Kidney (tissue), 14 donors: ENCODE results near the gene HIRA. TPM values are rescaled to one million over a fixed set of nuclear protein-coding genes. Genes with fewer than 3 reads are reported as not detected.

Source experiments
- DNase-seq, 5 donors: peaks; one replicate each; pipeline ENCODE4 v3.0.0-alpha.2; 2013 to 2020
- FAIRE-seq: peaks from 2 replicates; lab custom pipeline; 2012; peaks lifted over from hg19 to GRCh38; lab: Jason Lieb, UNC
- H3K27ac ChIP-seq, 2 donors: one replicate each; pipeline ENCODE4 v1.7.0; 2013; ENCODE audit warnings: low read depth in 2 of 2, low read length in 2 of 2, inconsistent platforms in 1 of 2
- H3K27me3 ChIP-seq: one replicate; pipeline ENCODE4 v1.7.1; 2013; ENCODE audit warnings: low read length, inconsistent platforms; ENCODE audit not compliant: control insufficient read depth, insufficient read depth
- H3K36me3 ChIP-seq, 3 donors: one replicate each; pipeline versions ENCODE4 v1.7.0 to v1.7.1; 2013; ENCODE audit warnings: low read length in 3 of 3, control low read depth in 1 of 3, inconsistent platforms in 1 of 3; ENCODE audit not compliant: insufficient read depth in 3 of 3, control insufficient read depth in 2 of 3
- H3K4me1 ChIP-seq, 3 donors: one replicate each; pipeline versions ENCODE4 v1.7.0 to v1.7.1; 2013; ENCODE audit warnings: low read length in 3 of 3, inconsistent platforms in 1 of 3, low read depth in 1 of 3; ENCODE audit not compliant: control insufficient read depth in 2 of 3, insufficient read depth in 2 of 3
- H3K4me3 ChIP-seq, 3 donors: one replicate each; pipeline versions ENCODE4 v1.7.0 to v1.8.1; 2013; ENCODE audit warnings: low read length in 3 of 3, control low read depth in 1 of 3, inconsistent platforms in 1 of 3
- H3K9ac ChIP-seq, 3 donors: one replicate each; pipeline versions ENCODE4 v1.7.0 to v1.7.1; 2013; ENCODE audit warnings: low read length in 3 of 3, control low read depth in 1 of 3, inconsistent platforms in 1 of 3
- H3K9me3 ChIP-seq, 3 donors: one replicate each; pipeline versions ENCODE4 v1.7.0 to v1.7.1; 2013; ENCODE audit warnings: low read length in 3 of 3, control low read depth in 1 of 3, inconsistent platforms in 1 of 3; ENCODE audit not compliant: control insufficient read depth in 2 of 3, insufficient read depth in 1 of 3
- intact Hi-C: fragments of 100-400 bp; cut with DNase I; formaldehyde crosslinking; loops from one replicate; pipeline ENCODE4 v1.11.1; 2022
- polyA plus RNA-seq: library from polyadenylated mRNA; stranded (reverse); fragments of 350-450 nt; fragmentation: Illumina TruSeq; extraction: RNeasy Lipid Tissue Mini Kit (QIAGEN cat#74804); gene quantifications from one replicate; pipeline ENCODE4 v1.2.3, GENCODE V29; 2014; ENCODE audit warnings: low read depth, low replicate concordance; ENCODE audit not compliant: insufficient read depth
- total RNA-seq: library from RNA; stranded (reverse); fragmentation: NEBNext Ultra II Directional; extraction: Animal tissue kit (Norgen Biotek cat#: 25700); gene quantifications from one replicate; pipeline ENCODE4 v1.2.1, GENCODE V29; 2021
- TF ChIP-seq, protein P1 (sequence below): IDR thresholded peaks from 3 replicates; pipeline ENCODE4 v1.5.1; 2012; ENCODE audit warnings: mild to moderate bottlenecking, moderate library complexity, borderline replicate concordance; ENCODE audit not compliant: insufficient read depth; ENCODE audit errors: extremely low read depth
- donor health status: control.
- donor health status: control.
- donor health status: control.
- donor health status: control.
- donor health status: control.
- donor health status: DM: yes; HTN: yes; CAD: no.
- donor health status: Normal renal cell carcinoma (clear cell type).

Gene HIRA
- total and polyA plus RNA-seq, 2 donors from 2014 or later: 18.5 to 26.8 TPM

DNA sequence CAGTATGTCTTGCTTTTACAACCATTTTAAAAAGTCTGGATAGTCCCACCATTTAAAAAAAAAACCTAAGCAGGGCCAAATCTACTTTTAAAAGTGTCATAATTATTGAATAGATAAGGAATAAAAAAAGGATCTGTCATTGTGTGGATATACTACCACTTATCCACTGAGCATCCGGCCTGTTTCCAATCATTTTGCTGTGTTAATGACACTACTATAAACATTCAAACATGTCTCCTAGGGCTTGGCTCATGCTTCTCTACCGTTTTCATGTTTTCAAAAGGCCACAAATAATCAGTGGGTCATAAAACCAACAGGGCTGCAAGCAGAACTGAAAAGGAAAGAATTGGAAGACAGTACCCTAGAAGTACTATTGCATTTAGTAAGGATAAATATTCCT, 28.5 kb upstream of the HIRA start:
- no peak overlapping the region for H3K9ac ChIP-seq
- H3K27me3 ChIP-seq: no peaks in the 10 kb centered on the region
- FAIRE-seq (no peak), DNase-seq (no peak)
- no peaks in the 10 kb centered on the region for H3K9me3 ChIP-seq
- TF ChIP-seq, protein P1, sequence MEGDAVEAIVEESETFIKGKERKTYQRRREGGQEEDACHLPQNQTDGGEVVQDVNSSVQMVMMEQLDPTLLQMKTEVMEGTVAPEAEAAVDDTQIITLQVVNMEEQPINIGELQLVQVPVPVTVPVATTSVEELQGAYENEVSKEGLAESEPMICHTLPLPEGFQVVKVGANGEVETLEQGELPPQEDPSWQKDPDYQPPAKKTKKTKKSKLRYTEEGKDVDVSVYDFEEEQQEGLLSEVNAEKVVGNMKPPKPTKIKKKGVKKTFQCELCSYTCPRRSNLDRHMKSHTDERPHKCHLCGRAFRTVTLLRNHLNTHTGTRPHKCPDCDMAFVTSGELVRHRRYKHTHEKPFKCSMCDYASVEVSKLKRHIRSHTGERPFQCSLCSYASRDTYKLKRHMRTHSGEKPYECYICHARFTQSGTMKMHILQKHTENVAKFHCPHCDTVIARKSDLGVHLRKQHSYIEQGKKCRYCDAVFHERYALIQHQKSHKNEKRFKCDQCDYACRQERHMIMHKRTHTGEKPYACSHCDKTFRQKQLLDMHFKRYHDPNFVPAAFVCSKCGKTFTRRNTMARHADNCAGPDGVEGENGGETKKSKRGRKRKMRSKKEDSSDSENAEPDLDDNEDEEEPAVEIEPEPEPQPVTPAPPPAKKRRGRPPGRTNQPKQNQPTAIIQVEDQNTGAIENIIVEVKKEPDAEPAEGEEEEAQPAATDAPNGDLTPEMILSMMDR: no peak
- no peak overlapping the region for H3K4me3 ChIP-seq
- H3K27ac ChIP-seq: no peak overlapping the region
- H3K4me1 ChIP-seq: no peaks in the 10 kb centered on the region
- intact Hi-C loops: no loop called here
- H3K36me3 ChIP-seq: peaks cover 6 to 49% (median 34%) of the 10 kb centered on the region in 3 donors

DNA sequence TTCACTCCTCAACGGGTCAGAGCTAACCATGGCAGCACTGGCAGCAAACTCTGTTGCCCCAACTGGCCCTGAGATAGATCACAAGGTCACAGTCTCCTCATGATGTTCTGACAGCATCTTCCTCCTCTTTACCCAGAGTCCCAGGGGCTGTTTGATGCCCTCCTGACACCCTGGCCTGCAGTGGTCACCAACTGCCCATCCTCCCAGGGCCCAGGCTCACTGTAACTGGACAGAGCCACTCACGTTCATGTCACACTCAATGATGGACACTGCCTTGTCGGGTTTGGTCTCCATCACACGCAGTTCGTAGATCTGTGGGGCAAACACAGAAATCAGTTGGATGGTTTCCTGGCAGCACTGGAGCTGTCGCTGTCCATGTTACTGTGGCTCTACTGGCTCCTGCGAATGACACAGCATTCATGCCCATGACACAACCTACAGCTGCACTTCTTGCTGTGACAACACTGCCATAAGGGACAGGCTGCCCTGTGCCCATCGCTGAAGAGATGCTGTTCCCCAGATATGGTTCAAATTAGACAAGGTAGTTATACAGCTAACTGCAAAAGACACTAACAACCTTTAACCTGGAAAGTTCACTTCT, 26.4 kb upstream of the HIRA start:
- no peaks in the 10 kb centered on the region for H3K27me3 ChIP-seq
- TF ChIP-seq, protein P1: no peak
- H3K27ac ChIP-seq: no peak overlapping the region
- H3K9me3 ChIP-seq: no peaks in the 10 kb centered on the region
- FAIRE-seq: no peak
- no peak for DNase-seq
- H3K36me3 ChIP-seq: peaks cover 6 to 51% (median 41%) of the 10 kb centered on the region in 3 donors
- H3K4me3 ChIP-seq: no peak overlapping the region
- intact Hi-C loops: no loop called here
- H3K4me1 ChIP-seq: no peaks in the 10 kb centered on the region
- H3K9ac ChIP-seq: no peak overlapping the region

DNA sequence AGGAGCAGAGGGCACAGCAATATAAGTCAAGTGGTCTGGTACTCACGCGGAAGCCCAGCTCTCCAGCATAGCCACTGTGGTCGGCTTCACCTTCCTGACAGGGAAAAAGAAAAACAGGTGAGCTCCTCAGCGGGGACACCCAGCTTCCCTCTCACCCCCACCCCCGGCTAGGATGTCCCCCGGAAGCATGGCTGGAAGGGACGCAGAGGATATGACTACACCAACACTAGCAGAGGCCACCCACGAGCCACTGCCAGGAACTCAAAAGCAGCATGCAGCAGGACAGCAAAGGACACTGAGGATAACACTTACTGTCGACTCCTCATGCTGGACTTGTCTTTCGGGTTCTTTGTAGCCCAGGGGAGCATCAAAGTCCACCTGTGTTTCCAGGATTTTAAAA, 25.0 kb upstream of the HIRA start:
- peaks cover 6 to 53% (median 43%) of the 10 kb centered on the region in 3 donors for H3K36me3 ChIP-seq
- no peak for FAIRE-seq
- intact Hi-C loops: no loop called here
- no peaks in the 10 kb centered on the region for H3K27me3 ChIP-seq
- H3K9me3 ChIP-seq: no peaks in the 10 kb centered on the region
- no peaks in the 10 kb centered on the region for H3K4me1 ChIP-seq
- TF ChIP-seq, protein P1: no peak
- no peak overlapping the region for H3K4me3 ChIP-seq
- no peak overlapping the region for H3K27ac ChIP-seq
- H3K9ac ChIP-seq: no peak overlapping the region
- no peak for DNase-seq
